HG03097 (cell line): ENCODE results near the gene TEK.

ENCODE experiments used
- ATAC-seq: cut with Tn5 transposase; IDR thresholded peaks from one replicate; pipeline ENCODE4 v1.9.1; 2021; ENCODE audit not compliant: unreplicated experiment, low FRiP score

Gene TEK

GRCh38 chr9:27168951-27169350 lies 59.9 kb downstream of the TEK start:
- no peak for ATAC-seq

- no peak for ATAC-seq
These were observed 67.9 kb downstream of the TEK start for GRCh38 chr9:27176971-27177370.

GRCh38 chr9:27179245-27179865 lies 70.3 kb downstream of the TEK start:
- no peak for ATAC-seq

GRCh38 chr9:27181381-27181780 lies 72.4 kb downstream of the TEK start:
- ATAC-seq: no peak

GRCh38 chr9:27182421-27182820 lies 73.4 kb downstream of the TEK start:
- ATAC-seq: no peak

- ATAC-seq: no peak
These were observed 74.1 kb downstream of the TEK start for GRCh38 chr9:27183131-27183530.

GRCh38 chr9:27183701-27184100 lies 74.7 kb downstream of the TEK start:
- ATAC-seq: no peak

GRCh38 chr9:27184556-27185351 lies 75.7 kb downstream of the TEK start:
- no peak for ATAC-seq

GRCh38 chr9:27188426-27188825 lies 79.4 kb downstream of the TEK start:
- ATAC-seq: no peak

- ATAC-seq: no peak
These were observed 80.4 kb downstream of the TEK start for GRCh38 chr9:27189426-27189825.

- ATAC-seq: no peak
These were observed 83.4 kb downstream of the TEK start for GRCh38 chr9:27192291-27192960.

GRCh38 chr9:27193886-27194285 lies 84.9 kb downstream of the TEK start:
- no peak for ATAC-seq

GRCh38 chr9:27194401-27195091 lies 85.5 kb downstream of the TEK start:
- ATAC-seq: no peak

GRCh38 chr9:27195191-27195590 lies 86.2 kb downstream of the TEK start:
- ATAC-seq: no peak

- no peak for ATAC-seq
These were observed 87.4 kb downstream of the TEK start for GRCh38 chr9:27196383-27196782.

- ATAC-seq: no peak
These were observed 89.2 kb downstream of the TEK start for GRCh38 chr9:27198190-27198589.

GRCh38 chr9:27202056-27202455 lies 93.0 kb downstream of the TEK start:
- no peak for ATAC-seq

GRCh38 chr9:27203783-27204182 lies 94.8 kb downstream of the TEK start:
- no peak for ATAC-seq

GRCh38 chr9:27204578-27204977 lies 95.6 kb downstream of the TEK start:
- no peak for ATAC-seq

GRCh38 chr9:27205198-27205597 lies 96.2 kb downstream of the TEK start:
- ATAC-seq: no peak

- ATAC-seq: no peak
These were observed 97.0 kb downstream of the TEK start for GRCh38 chr9:27206041-27206440.
